Cardiac muscle cell (in vitro differentiated cells and primary cell): Measurements from ENCODE around the gene CENPP. TPM values are rescaled to one million over a fixed set of nuclear protein-coding genes. Genes with fewer than 3 reads are reported as not detected.

Experiments used
- DNase-seq, 2 donors: peaks; one replicate each; pipeline versions ENCODE4 v3.0.0 to v3.0.0-alpha.2; 2010 to 2017; ENCODE audit warnings: low read depth in 1 of 2, low spot score in 1 of 2
- H3K27ac ChIP-seq: fragments of 200-600 bp; sonication (generic); 2 replicates; pipeline ENCODE4 v1.5.1; 2016
- H3K27me3 ChIP-seq: fragments of 200-600 bp; sonication (generic); 2 replicates; pipeline ENCODE4 v1.6.0; 2016; ENCODE audit warnings: control low read depth
- H3K36me3 ChIP-seq: fragments of 200-600 bp; sonication (generic); 2 replicates; pipeline ENCODE4 v1.5.1; 2016; ENCODE audit warnings: control low read depth
- H3K4me1 ChIP-seq: fragments of 200-600 bp; sonication (generic); 2 replicates; pipeline ENCODE4 v1.8.1; 2017; ENCODE audit warnings: low read depth, mild to moderate bottlenecking, mixed run types
- H3K4me3 ChIP-seq: fragments of 200-600 bp; sonication (generic); 2 replicates; pipeline ENCODE4 v1.5.1; 2016; ENCODE audit warnings: mild to moderate bottlenecking
- H3K9me3 ChIP-seq: fragments of 200-600 bp; sonication (generic); 2 replicates; pipeline ENCODE4 v1.5.1; 2017; ENCODE audit warnings: low read depth, mild to moderate bottlenecking, control low read depth
- CTCF ChIP-seq: IDR thresholded peaks from 2 replicates; pipeline ENCODE4 v1.5.1; 2012; ENCODE audit warnings: low read depth, mild to moderate bottlenecking, low read length
- polyA plus RNA-seq: library from polyadenylated mRNA; unstranded; fragments of >200 nt; fragmentation: Nextera tagmentation; extraction: Ambion mirVana; gene quantifications from 2 replicates; pipeline ENCODE4 v1.2.1, GENCODE V29; 2016
- total RNA-seq: library from RNA; depleted of rRNA; stranded (reverse); fragments of >200 nt; gene quantifications from 2 replicates; pipeline ENCODE4 v1.2.3, GENCODE V29; 2016

Gene CENPP
- total and polyA plus RNA-seq, 2 experiments from 2014 or later, result 1.6 to 5.0 TPM

GRCh38 chr9:92661127-92661526, 335.4 kb downstream of the CENPP start:
- no peaks in the 10 kb centered on the region for H3K9me3 ChIP-seq
- H3K36me3 ChIP-seq, result no peaks in the 10 kb centered on the region
- no peak for DNase-seq
- TF ChIP-seq CTCF, result no peak
- H3K4me1 ChIP-seq, result no peaks in the 10 kb centered on the region
- H3K4me3 ChIP-seq, result no peak overlapping the region
- no peak overlapping the region for H3K27ac ChIP-seq
- no peaks in the 10 kb centered on the region for H3K27me3 ChIP-seq

GRCh38 chr9:92661743-92662142, 336.0 kb downstream of the CENPP start:
- Histone ChIP-seq H3K4me3 (no peak overlapping the region), H3K27me3 (no peaks in the 10 kb centered on the region), H3K36me3 (no peaks in the 10 kb centered on the region), H3K27ac (no peak overlapping the region), H3K4me1 (no peaks in the 10 kb centered on the region), H3K9me3 (no peaks in the 10 kb centered on the region)
- no peak for TF ChIP-seq CTCF
- DNase-seq, result no peak

- no peak overlapping the region for H3K27ac ChIP-seq
- H3K4me1 ChIP-seq, result no peaks in the 10 kb centered on the region
- DNase-seq, result no peak
- no peaks in the 10 kb centered on the region for H3K9me3 ChIP-seq
- no peak overlapping the region for H3K4me3 ChIP-seq
- no peaks in the 10 kb centered on the region for H3K27me3 ChIP-seq
- H3K36me3 ChIP-seq, result no peaks in the 10 kb centered on the region
- TF ChIP-seq CTCF, result no peak
Measured at GRCh38 chr9:92663126-92663525, 337.4 kb downstream of the CENPP start.

- DNase-seq, result no peak
- Histone ChIP-seq H3K36me3 (no peaks in the 10 kb centered on the region), H3K9me3 (no peaks in the 10 kb centered on the region), H3K4me1 (peaks cover 4% of the 10 kb centered on the region), H3K27me3 (no peaks in the 10 kb centered on the region), H3K4me3 (no peak overlapping the region), H3K27ac (no peak overlapping the region)
- no peak for TF ChIP-seq CTCF
Measured at GRCh38 chr9:92663951-92664350, 338.2 kb downstream of the CENPP start.

GRCh38 chr9:92664394-92665152, 338.8 kb downstream of the CENPP start:
- Histone ChIP-seq H3K27ac (no peak overlapping the region), H3K4me3 (no peak overlapping the region), H3K9me3 (no peaks in the 10 kb centered on the region), H3K4me1 (peaks cover 4% of the 10 kb centered on the region), H3K27me3 (no peaks in the 10 kb centered on the region), H3K36me3 (no peaks in the 10 kb centered on the region)
- DNase-seq, result no peak
- no peak for TF ChIP-seq CTCF
